Panc1 (cell line): Measurements from ENCODE around the gene TAF11L12. TPM values are rescaled to one million over a fixed set of nuclear protein-coding genes. Genes with fewer than 3 reads are reported as not detected.
"Not testable (repeated sequence)": the region's sequence is repeated elsewhere in the genome, so short reads cannot be mapped to it uniquely, and the experiment has no call there.

ENCODE experiments used
- ATAC-seq: fragments of 200-7000 bp; cut with Tn5 transposase; 2 replicates; pipeline ENCODE4 v1.9.1; 2020; ENCODE audit warnings: mild to moderate bottlenecking, moderate library complexity
- BruUV-seq: library from RNA; stranded (reverse); fragments of 400-500 nt; replicated peaks from 2 replicates; lab custom pipeline; 2021; lab: Mats Ljungman, UMichigan
- CTCF ChIA-PET: fragments of 300-600 bp; sonication (Branson Sonifier 250); formaldehyde crosslinking; loops from one replicate; lab custom pipeline; 2022; ENCODE audit warnings: antibody characterized with exemption; lab: Charles Lee
- POLR2A ChIA-PET: fragments of 300-600 bp; sonication (Branson Sonifier 250); formaldehyde crosslinking; loops from one replicate; lab custom pipeline; 2022; ENCODE audit warnings: antibody characterized with exemption; lab: Charles Lee
- DNase-seq: peaks from one replicate; pipeline ENCODE4 v3.0.0-alpha.2; 2010; ENCODE audit warnings: low read depth, low spot score
- H3K27ac ChIP-seq: 2 replicates; pipeline ENCODE4 v1.5.1; 2011; ENCODE audit warnings: mild to moderate bottlenecking, low read length, inconsistent platforms
- H3K27me3 ChIP-seq: fragments of 200-500 bp; sonication (Bioruptor generic); 2 replicates; pipeline ENCODE4 v1.6.0; 2014; ENCODE audit warnings: low read length, inconsistent platforms; ENCODE audit not compliant: control insufficient read depth, insufficient read depth
- H3K36me3 ChIP-seq: fragments of 200-500 bp; sonication (Bioruptor generic); 2 replicates; pipeline ENCODE4 v1.5.1; 2014; ENCODE audit warnings: inconsistent platforms, mild to moderate bottlenecking, low read length, moderate library complexity; ENCODE audit not compliant: control insufficient read depth, insufficient read depth
- H3K4me1 ChIP-seq: 2 replicates; pipeline ENCODE4 v1.5.1; 2011; ENCODE audit warnings: inconsistent platforms, mild to moderate bottlenecking, low read length, moderate library complexity; ENCODE audit not compliant: control insufficient read depth, insufficient read depth
- H3K4me3 ChIP-seq, 2 experiments: 2 replicates each; pipeline ENCODE4 v1.5.1; 2011 to 2012; ENCODE audit warnings: low read depth in 2 of 2, low read length in 2 of 2, mild to moderate bottlenecking in 2 of 2, inconsistent platforms in 1 of 2, moderate library complexity in 1 of 2
- H3K9me3 ChIP-seq: fragments of 200-500 bp; sonication (Bioruptor generic); 2 replicates; pipeline ENCODE4 v1.5.1; 2014; ENCODE audit warnings: low read depth, mild to moderate bottlenecking, inconsistent platforms, low read length, moderate library complexity; ENCODE audit not compliant: control insufficient read depth, insufficient read depth
- POLR2AphosphoS5 ChIP-seq: IDR thresholded peaks from 2 replicates; pipeline ENCODE4 v1.6.1; 2012; ENCODE audit warnings: mild to moderate bottlenecking, low read depth, low read length, moderate library complexity
- SIN3A ChIP-seq: IDR thresholded peaks from 2 replicates; pipeline ENCODE4 v1.6.1; 2012; ENCODE audit warnings: low read depth, mild to moderate bottlenecking, low read length, moderate library complexity, borderline replicate concordance; ENCODE audit not compliant: insufficient read depth
- TCF7L2 ChIP-seq: IDR thresholded peaks from 2 replicates; pipeline ENCODE4 v1.6.1; 2011; ENCODE audit warnings: mild to moderate bottlenecking, low read depth, low read length, inconsistent platforms
- in situ Hi-C: cut with HindIII; loops from 2 replicates; pipeline ENCODE4 v1.10.0; 2016; ENCODE audit warnings: low sequenced_read_pairs, low pct_unique_long_range_greater_than_20kb
- intact Hi-C: fragments of 100-400 bp; cut with micrococcal nuclease; formaldehyde crosslinking; loops from one replicate; pipeline ENCODE4 v1.10.0; 2022; ENCODE audit not compliant: unreplicated experiment
- total RNA-seq: library from RNA; stranded (reverse); gene quantifications from one replicate; pipeline ENCODE4 v1.2.1, GENCODE V29; 2021; ENCODE audit not compliant: unreplicated experiment
- TF ChIP-seq, protein P1 (sequence below), 2 experiments: IDR thresholded peaks; 2 replicates each; pipeline ENCODE4 v1.6.1; 2011 to 2012; ENCODE audit warnings: low read depth in 2 of 2, control low read depth in 1 of 2, low read length in 1 of 2, mild to moderate bottlenecking in 1 of 2, moderate library complexity in 1 of 2; ENCODE audit not compliant: insufficient read depth in 1 of 2
- TF ChIP-seq, protein P2 (sequence below): fragments of 450-650 bp; IDR thresholded peaks from 2 replicates; pipeline ENCODE4 v1.5.1; 2017; ENCODE audit warnings: mild to moderate bottlenecking

The TAF11L12 gene
- total RNA-seq, 1 experiment from 2014 or later, result not detected

DNA sequence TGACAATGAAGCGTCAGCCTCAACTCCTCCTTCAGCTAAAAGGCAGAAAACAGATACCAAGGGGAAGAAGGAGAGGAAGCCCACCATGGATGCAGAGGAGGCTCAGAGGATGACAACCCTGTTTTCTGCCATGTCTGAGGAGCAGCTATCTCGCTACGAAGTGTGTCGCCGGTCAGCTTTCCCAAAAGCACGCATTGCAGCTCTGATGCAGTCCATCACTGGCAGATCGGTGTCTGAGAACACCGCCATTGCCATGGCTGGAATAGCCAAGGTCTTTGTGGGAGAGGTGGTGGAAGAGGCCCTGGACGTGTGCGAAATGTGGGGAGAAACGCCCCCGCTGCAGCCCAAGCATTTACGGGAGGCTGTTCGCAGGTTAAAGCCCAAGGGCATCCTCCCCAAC lies 5.2 kb upstream of the TAF11L12 start:
- TF ChIP-seq TCF7L2, result no peak
- TF ChIP-seq, protein P1, sequence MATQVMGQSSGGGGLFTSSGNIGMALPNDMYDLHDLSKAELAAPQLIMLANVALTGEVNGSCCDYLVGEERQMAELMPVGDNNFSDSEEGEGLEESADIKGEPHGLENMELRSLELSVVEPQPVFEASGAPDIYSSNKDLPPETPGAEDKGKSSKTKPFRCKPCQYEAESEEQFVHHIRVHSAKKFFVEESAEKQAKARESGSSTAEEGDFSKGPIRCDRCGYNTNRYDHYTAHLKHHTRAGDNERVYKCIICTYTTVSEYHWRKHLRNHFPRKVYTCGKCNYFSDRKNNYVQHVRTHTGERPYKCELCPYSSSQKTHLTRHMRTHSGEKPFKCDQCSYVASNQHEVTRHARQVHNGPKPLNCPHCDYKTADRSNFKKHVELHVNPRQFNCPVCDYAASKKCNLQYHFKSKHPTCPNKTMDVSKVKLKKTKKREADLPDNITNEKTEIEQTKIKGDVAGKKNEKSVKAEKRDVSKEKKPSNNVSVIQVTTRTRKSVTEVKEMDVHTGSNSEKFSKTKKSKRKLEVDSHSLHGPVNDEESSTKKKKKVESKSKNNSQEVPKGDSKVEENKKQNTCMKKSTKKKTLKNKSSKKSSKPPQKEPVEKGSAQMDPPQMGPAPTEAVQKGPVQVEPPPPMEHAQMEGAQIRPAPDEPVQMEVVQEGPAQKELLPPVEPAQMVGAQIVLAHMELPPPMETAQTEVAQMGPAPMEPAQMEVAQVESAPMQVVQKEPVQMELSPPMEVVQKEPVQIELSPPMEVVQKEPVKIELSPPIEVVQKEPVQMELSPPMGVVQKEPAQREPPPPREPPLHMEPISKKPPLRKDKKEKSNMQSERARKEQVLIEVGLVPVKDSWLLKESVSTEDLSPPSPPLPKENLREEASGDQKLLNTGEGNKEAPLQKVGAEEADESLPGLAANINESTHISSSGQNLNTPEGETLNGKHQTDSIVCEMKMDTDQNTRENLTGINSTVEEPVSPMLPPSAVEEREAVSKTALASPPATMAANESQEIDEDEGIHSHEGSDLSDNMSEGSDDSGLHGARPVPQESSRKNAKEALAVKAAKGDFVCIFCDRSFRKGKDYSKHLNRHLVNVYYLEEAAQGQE (IDR thresholded peaks at IDR 0.05; ENCODE audit: insufficient read depth in 1 of 2, low read depth in 2 of 2, low read length in 1 of 2), result no peak
- no peak for TF ChIP-seq SIN3A
- TF ChIP-seq POLR2AphosphoS5, result no peak
- TF ChIP-seq, protein P2, sequence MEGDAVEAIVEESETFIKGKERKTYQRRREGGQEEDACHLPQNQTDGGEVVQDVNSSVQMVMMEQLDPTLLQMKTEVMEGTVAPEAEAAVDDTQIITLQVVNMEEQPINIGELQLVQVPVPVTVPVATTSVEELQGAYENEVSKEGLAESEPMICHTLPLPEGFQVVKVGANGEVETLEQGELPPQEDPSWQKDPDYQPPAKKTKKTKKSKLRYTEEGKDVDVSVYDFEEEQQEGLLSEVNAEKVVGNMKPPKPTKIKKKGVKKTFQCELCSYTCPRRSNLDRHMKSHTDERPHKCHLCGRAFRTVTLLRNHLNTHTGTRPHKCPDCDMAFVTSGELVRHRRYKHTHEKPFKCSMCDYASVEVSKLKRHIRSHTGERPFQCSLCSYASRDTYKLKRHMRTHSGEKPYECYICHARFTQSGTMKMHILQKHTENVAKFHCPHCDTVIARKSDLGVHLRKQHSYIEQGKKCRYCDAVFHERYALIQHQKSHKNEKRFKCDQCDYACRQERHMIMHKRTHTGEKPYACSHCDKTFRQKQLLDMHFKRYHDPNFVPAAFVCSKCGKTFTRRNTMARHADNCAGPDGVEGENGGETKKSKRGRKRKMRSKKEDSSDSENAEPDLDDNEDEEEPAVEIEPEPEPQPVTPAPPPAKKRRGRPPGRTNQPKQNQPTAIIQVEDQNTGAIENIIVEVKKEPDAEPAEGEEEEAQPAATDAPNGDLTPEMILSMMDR, result no peak
- DNase-seq (no peak), ATAC-seq (no peak)
- Histone ChIP-seq H3K36me3 (no peaks in the 10 kb centered on the region), H3K27me3 (no peaks in the 10 kb centered on the region), H3K4me1 (no peaks in the 10 kb centered on the region), H3K9me3 (no peaks in the 10 kb centered on the region), H3K4me3 (no peak overlapping the region), H3K27ac (no peak overlapping the region)
- in situ Hi-C loops, result no loop called here
- CTCF ChIA-PET, result no interaction called here
- POLR2A ChIA-PET, result no interaction called here
- BruUV-seq, result no TSS peak
- intact Hi-C loops, result no loop called here

DNA sequence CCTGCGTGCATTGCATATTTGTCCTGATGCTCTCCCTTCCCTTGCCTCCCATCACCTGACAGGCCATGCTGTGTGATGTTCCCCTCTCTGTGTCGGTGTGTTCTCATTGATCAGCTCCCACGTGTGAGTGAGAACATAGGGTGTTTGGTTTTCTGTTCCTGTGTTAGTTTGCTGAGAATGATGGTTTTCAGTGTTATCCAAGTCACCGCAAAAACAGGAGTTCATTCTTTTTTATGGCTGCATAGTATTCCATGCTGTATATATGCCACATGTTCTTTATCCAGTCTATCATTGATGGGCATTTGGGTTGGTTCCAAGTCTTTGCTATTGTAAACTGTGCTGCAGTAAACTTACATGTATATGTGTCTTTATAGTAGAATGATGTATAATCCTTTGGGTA lies 2.7 kb upstream of the TAF11L12 start:
- in situ Hi-C loops, POLR2A ChIA-PET, intact Hi-C loops: not testable (repeated sequence)

DNA sequence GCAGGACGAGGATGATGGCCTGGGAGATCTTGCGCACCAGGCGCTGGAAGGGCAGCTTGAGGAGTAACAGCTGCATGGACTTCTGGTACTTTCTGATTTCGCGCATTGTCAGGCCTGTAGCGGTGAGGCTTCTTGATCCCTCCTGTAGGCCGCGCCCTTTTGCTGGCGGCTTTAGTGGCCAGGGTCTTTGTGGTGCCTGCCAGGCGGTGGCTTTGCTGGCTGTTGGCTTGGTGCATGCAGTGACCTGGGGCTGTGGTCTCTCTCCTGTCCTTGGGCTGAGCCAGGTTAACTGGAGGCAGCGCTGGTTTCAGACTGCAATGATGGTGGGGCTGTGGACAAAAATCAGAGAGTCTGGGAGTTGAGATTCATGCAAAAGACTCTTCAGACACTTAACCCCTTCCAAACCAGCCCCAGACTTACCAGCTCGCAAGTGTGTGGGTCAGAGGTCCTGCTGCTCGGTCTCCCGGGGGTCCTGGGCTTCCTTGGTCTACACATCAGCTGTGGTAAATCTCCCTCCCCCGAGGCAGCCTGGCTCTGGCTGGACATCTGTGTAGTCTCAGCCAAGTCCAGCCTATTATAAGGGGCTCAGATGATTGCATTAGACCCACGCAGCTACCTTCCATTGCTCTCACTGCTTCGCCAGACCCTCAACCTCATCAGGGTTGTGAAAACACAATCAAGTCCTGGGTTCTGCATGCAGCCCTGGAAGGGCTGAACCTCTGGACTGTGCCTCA lies 4.8 kb downstream of the TAF11L12 start:
- no peaks in the 10 kb centered on the region for H3K27me3 ChIP-seq
- in situ Hi-C loops (no loop called here), intact Hi-C loops (no loop called here)
- ATAC-seq, result no peak
- no peaks in the 10 kb centered on the region for H3K4me1 ChIP-seq
- CTCF ChIA-PET, result no interaction called here
- TF ChIP-seq, protein P2, result no peak
- TF ChIP-seq, protein P1 (IDR thresholded peaks at IDR 0.05; ENCODE audit: insufficient read depth in 1 of 2, low read depth in 2 of 2, low read length in 1 of 2), result no peak
- TF ChIP-seq SIN3A (no peak), POLR2AphosphoS5 (no peak), TCF7L2 (no peak)
- H3K4me3 ChIP-seq, result no peak overlapping the region
- H3K27ac ChIP-seq, result no peak overlapping the region
- BruUV-seq, result no TSS peak
- DNase-seq, result no peak
- H3K36me3 ChIP-seq, result no peaks in the 10 kb centered on the region
- no peaks in the 10 kb centered on the region for H3K9me3 ChIP-seq
- POLR2A ChIA-PET, result no interaction called here

More for the DNA sequence above, 2.7 kb upstream of the TAF11L12 start:
- H3K27me3 ChIP-seq, H3K4me1 ChIP-seq, H3K9me3 ChIP-seq, H3K4me3 ChIP-seq, ATAC-seq, H3K27ac ChIP-seq, BruUV-seq, H3K36me3 ChIP-seq, DNase-seq, CTCF ChIA-PET: not testable (repeated sequence)
